GM18520 (cell line): ENCODE measurements around the gene LINC01488.

Experiments
- ATAC-seq: cut with Tn5 transposase; IDR thresholded peaks from one replicate; pipeline ENCODE4 v1.9.1; 2021; ENCODE audit not compliant: unreplicated experiment

LINC01488 gene

GRCh38 chr11:69444381-69445130 is 36.9 kb upstream of the LINC01488 start:
- no peak for ATAC-seq

GRCh38 chr11:69445131-69445470 is 36.4 kb upstream of the LINC01488 start:
- no peak for ATAC-seq

DNA sequence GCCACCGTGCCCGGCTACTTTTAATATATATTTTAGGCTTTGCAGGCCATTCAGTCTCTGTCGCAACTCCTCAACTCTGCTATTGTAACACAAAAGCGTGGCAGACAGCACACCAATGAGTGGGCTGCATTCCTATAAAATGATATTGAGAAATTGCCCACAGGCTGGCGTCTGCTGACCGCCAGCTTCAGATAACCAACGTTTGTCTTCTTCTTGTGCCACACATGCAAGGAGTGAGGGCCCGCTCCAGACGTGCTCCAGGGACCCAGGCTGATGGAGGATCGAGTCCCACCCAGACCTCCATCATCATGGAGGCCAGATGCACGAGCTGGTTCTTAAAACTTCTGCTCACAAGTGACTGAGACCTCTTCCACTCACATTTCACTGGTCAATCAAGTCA is 35.4 kb upstream of the LINC01488 start:
- no peak for ATAC-seq

- ATAC-seq, result no peak
These were observed 33.7 kb upstream of the LINC01488 start for GRCh38 chr11:69447786-69448185.

- no peak for ATAC-seq
These were observed 32.8 kb upstream of the LINC01488 start for GRCh38 chr11:69448471-69449284.

GRCh38 chr11:69449320-69450063 is 32.0 kb upstream of the LINC01488 start:
- ATAC-seq, result no peak

GRCh38 chr11:69450064-69450856 is 31.2 kb upstream of the LINC01488 start:
- no peak for ATAC-seq

DNA sequence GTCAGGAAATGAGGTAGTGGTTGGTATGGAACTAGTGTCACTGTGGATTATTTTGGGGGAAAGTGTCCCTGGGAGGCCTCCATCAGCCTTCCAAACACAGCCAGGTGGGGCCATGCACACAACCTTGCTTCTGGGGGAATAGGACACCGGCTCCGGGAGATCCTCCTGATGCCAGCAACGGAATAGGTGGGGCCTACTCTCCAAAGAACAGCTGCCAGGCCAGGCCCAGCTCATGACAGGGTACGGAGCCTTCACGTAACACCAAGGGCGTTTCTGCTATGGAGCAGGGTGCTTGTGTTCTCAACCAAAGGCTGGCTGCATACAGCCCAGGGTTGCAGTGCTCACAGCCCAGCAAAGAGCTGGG is 30.6 kb upstream of the LINC01488 start:
- ATAC-seq, result no peak

- no peak for ATAC-seq
These were observed 30.2 kb upstream of the LINC01488 start for GRCh38 chr11:69451289-69451688.

GRCh38 chr11:69452206-69452987 is 29.1 kb upstream of the LINC01488 start:
- ATAC-seq, result no peak

- no peak for ATAC-seq
These were observed 28.3 kb upstream of the LINC01488 start for GRCh38 chr11:69453151-69453550.

DNA sequence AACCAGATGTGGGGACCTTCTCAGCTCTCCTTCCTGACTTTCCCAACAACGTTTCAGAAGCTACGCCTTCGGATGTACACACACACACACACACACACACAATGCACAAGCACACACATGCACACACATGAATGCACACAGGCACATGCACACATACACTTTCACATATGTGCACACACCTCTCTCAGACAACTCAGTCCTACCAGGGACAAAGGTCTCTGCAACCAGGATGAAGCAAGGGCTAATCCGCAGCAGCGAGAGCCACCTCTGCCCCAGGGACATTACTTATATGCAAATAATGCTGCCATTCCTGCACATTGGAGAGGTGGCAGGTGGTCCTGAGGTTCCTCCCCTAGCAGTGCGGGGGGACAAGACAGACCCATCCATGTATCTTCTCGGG is 27.4 kb upstream of the LINC01488 start:
- no peak for ATAC-seq

GRCh38 chr11:69455969-69456368 is 25.5 kb upstream of the LINC01488 start:
- no peak for ATAC-seq

DNA sequence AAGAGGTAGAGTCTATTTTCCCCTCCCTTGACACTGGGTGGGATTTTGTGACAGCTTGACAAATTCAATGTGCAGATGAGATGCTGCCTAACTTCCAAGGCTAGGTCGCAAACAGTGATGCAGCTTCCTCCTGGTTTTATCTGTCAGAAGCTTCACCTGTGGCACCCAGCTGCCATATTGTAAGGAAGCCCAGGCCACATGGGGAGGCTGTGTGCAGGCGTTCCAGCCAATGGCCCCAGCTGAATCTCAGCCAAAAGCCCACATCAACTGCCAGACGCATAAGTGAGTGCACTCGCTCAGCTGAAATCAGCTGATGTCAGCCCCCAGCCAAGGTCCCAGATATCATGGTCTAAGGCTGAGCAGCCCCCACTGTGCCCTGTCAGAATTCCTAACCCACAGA is 24.8 kb upstream of the LINC01488 start:
- no peak for ATAC-seq

GRCh38 chr11:69459848-69460539 is 21.5 kb upstream of the LINC01488 start:
- no peak for ATAC-seq

DNA sequence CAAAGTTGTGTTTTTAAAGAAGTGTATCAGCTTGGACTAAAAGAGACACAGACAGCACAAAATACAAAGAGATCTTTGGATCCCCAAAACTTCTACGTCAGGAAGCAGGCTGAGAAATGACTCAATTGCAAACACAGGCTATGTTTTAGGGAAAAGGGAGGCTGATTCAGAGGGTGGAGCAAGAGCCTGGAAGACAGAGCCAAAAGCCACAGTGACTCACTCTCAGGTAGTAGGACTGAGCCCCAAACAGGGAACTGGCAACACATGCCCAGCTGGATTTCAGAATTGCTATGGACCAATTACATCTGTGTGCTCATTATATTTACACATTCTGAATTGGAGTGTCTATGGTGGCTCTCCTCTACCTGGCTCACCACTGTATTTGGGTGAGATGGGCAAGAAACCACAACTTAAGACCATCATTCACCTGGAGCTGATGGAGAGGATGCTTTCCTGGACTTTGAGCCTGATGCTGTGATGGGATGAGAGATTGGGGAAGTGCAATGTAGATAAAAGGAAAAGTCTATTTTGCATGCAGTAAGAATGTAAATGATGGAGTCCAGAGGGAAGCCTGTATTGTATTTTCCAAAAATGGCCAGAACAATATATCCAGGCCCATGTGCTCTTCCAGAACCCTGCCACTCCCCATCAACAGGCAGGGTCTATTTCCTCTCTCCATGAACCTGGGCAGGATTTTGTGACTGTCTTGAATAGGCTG is 20.8 kb upstream of the LINC01488 start:
- ATAC-seq, result no peak

GRCh38 chr11:69461272-69461962 is 20.0 kb upstream of the LINC01488 start:
- no peak for ATAC-seq
